Ovary (tissue), 3 donors: ENCODE measurements around the gene UTP14C.

Source experiments
- CTCF ChIP-seq, 3 donors: fragments of 450-650 bp in 2 of 3; fragments of 200-600 bp in 1 of 3; IDR thresholded peaks; one replicate each; pipeline versions ENCODE4 v1.5.1 to v1.8.0; 2016 to 2022; ENCODE audit warnings: antibody characterized with exemption in 3 of 3, mild to moderate bottlenecking in 1 of 3
- POLR2A ChIP-seq: fragments of 450-650 bp; IDR thresholded peaks from one replicate; pipeline ENCODE4 v1.6.1; 2017; ENCODE audit warnings: antibody characterized with exemption, mild to moderate bottlenecking, moderate library complexity
- donor health status: DM: no; HTN: no; CAD: no.

GRCh38 chr13:52033039-52033438 is 8.5 kb downstream of the UTP14C start:
- TF ChIP-seq POLR2A = no peak
- no peak for TF ChIP-seq CTCF (IDR thresholded peaks at IDR 0.05)
